H54 (cell line): ENCODE measurements around the gene PARD3.

Source experiments
- DNase-seq: peaks from one replicate; pipeline ENCODE4 v3.0.0; 2011; ENCODE audit warnings: low spot score, mixed read lengths; ENCODE audit not compliant: insufficient read length
- FAIRE-seq: peaks from 3 replicates; lab custom pipeline; 2011; peaks lifted over from hg19 to GRCh38; lab: Jason Lieb, UNC
- POLR2A ChIP-seq: IDR thresholded peaks from 2 replicates; pipeline ENCODE4 v1.6.1; 2011; ENCODE audit warnings: low read depth, mild to moderate bottlenecking, low read length

The PARD3 gene

DNA sequence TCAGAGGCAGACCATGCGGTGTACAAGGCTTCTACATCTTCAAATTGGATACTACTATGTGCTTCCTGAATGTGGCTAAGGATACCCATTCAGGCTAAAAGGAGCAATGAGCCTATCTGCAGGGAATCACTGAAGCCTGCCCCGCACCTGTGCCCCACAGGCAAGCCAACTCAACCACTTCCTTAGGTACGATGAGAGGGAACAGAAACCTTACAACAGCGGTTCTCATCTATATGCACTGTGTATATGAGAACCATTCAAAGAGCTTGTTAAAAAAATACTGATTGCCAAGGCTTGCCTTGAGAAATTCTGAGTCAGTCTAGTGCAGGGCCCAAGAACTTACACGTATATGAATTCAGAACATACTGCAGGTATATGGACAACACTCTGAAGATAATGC, 679.6 kb downstream of the PARD3 start:
- TF ChIP-seq POLR2A: no peak
- FAIRE-seq (no peak), DNase-seq (no peak)

DNA sequence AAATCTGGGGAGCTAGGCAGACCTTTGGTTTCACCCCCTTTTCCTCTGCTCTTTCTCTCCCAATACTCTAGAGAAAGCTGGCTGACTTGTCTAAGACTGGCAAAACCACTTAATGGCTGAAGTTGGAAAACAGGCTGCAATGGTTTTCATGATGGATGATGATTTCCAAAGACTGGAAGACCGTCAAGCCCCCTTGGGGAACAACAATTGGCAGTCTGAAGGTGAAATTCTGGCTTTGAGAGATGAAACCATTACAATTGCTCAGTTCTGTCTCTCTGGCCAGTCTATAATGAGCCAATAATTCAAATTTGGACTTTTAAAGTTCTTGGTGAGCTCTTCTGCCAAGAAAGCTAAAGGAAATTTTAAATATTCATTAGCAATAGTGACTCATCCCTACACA, 680.5 kb downstream of the PARD3 start:
- DNase-seq (no peak), FAIRE-seq (no peak)
- no peak for TF ChIP-seq POLR2A

DNA sequence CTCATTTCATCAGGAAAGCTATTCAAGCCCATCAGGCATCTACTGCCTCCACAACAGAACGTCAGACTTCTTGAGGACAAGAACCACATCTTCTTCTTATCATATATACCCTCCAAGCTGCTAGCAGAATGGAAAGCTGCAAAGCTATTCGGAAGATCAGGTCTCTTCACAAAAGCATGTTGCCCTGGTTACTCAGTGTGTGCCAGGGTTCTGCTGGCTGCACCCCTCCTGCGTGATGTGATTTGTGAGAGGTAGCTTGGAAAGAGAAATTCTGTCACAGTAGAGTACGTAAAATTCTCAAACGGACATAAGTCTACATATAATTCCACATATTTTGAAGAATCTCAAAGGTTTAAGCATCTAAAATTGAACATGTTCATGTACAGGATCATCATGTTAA, 681.7 kb downstream of the PARD3 start:
- no peak for TF ChIP-seq POLR2A
- DNase-seq (no peak), FAIRE-seq (no peak)

DNA sequence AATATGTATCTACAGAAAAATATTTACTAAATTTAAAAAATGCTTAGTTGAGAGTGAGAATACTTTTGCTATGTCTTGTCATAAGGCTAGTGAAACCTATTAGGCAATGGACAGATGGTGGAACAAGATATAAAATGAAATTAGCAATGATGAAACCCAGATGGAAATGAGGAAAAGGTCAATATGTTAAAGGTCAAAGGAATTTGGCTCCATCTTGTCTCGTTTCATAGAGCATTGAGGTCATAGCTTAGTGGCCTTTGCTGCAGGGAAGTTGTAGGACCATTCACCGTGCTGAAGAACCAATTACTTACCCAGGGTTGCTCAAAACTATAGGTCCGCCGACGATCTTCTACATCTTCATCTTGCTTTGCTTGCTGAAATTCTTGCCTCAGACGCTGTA, 683.9 kb downstream of the PARD3 start:
- DNase-seq: no peak
- FAIRE-seq: no peak
- TF ChIP-seq POLR2A: no peak

DNA sequence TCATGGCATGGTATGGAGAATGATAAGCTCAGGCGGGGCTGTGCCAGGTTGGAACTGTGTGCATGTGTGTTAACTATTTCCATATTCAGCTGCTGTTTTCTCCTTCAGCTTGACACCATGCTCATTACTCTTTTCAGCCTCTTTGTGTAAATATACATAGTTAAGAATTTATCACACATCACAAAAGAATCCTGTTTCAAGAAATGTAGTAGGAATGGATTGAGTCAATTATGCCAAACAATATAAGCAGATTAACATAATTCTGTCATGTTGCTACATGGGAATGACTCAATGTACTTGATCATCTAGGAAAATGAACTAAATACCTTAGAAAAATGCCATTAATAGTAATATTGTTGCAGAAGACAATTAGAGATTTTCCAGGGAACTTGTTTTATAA, 687.4 kb downstream of the PARD3 start:
- DNase-seq (no peak), FAIRE-seq (no peak)
- TF ChIP-seq POLR2A: no peak

DNA sequence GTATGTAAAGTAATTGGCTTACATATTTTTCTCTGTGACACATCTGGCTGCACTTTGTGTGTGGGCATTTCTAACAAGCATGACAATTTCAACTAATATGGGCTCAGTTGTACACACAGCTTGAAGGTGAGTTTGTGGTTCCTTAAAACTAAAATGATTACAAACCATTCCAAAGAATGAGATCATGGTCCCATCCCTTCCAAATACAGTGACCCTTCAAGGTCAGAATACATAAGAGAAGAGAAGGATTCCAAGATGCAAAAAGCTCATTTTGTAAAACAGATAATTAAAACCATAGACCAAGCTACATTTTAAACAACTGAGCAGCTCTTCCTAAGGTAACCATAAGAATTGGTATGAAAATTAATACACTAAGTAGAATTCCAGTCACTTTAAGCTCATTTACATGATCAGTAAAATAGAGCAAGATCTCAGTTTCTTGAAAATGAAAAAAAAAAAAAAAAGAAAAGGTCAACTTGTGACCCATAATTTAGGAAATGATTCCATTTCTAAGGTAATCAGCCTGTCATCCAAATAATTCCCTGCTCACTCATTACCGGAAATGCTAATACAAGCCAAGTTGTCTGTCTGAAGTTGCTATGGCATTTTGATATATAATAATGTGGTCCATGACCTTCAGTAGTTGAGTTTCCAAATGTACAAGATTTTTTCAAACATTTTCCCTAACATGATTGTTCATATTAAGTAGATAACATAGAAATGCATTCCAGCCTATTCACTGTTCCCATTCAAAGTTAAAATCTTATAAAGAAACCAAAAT, 688.5 kb downstream of the PARD3 start:
- FAIRE-seq: no peak
- no peak for TF ChIP-seq POLR2A
- no peak for DNase-seq

DNA sequence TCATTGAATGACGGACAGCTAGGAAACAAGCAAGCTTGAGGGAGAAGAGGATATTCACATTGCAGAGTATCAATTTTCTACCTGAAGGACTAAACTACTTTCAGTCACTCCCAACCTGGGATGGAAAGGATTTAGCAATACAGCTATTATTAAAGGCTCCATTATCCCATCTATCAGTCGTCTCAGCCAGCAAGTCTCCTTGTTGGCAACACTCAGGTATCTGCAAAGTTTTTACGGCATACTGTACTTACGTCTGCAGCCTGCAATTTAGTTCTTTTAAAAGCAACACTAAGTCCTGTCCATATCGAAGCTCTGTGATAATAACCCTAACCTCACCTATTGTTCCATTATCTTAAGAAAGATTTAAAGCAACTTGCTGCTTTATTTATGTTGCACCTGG, 689.4 kb downstream of the PARD3 start:
- TF ChIP-seq POLR2A: no peak
- FAIRE-seq (no peak), DNase-seq (no peak)

DNA sequence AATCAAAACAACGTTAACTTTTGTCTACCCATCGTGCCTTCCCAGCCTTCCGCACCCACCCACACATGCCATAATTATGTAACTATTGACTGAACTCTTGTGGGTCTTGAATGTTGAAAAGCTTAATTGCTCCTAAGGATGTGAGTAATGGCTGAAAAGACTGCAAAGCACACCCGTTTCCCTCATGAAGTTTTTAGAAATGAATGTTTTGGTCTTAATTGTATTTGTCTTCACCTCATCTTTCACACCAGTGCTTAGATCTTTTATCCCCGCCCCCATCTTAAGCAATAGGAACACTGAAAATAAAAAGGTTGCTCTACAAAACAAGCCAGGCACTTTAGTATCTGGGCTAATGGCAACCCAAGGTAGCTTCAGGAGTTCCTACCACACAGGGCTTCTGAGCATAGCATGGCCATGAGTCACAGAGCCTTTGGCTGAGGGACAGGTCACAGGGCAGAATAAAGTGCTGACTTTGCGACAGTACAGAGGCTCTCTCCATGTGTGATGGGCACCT, 690.5 kb downstream of the PARD3 start:
- peak; percentile 94 for FAIRE-seq
- TF ChIP-seq POLR2A: no peak
- peak; percentile 72 for DNase-seq

DNA sequence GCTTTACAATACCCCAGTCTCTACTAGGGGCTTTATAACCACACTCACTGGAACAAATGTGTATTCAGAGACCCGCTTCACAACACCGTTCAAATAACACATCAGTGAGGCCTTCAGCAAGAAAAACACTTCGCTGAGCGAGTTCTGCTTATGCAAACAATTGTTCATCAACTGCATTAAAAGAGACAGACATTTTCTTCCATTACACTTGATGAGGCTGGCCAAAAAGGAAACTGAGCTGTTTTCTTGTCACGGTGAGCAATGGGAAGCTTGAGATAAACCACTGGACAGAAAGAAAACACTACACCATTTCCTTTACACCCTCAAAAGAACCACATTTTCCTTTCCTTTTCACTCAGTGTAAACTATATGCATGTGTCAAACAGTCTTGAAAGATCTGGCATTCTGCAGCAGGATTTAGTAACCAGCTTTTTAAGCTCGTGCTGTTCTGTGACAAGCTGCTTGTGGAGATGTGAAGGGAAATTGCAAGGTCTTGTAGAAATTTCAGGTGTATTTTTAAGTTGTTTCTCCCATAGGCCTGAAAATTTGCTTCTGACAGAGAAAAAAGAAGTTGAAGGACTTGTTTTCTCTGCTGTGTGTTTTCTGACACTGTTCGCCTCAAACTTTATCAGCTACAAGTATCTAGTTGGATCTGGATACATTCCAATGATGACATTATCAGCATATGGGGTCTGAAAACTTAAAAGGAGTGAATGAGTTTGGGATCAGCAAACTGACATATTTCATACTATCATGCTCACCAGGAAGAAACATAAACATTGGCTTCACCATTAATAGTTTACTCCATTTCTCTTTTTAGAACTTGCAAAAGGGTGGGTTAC, 693.1 kb downstream of the PARD3 start:
- no peak for DNase-seq
- no peak for TF ChIP-seq POLR2A
- no peak for FAIRE-seq

DNA sequence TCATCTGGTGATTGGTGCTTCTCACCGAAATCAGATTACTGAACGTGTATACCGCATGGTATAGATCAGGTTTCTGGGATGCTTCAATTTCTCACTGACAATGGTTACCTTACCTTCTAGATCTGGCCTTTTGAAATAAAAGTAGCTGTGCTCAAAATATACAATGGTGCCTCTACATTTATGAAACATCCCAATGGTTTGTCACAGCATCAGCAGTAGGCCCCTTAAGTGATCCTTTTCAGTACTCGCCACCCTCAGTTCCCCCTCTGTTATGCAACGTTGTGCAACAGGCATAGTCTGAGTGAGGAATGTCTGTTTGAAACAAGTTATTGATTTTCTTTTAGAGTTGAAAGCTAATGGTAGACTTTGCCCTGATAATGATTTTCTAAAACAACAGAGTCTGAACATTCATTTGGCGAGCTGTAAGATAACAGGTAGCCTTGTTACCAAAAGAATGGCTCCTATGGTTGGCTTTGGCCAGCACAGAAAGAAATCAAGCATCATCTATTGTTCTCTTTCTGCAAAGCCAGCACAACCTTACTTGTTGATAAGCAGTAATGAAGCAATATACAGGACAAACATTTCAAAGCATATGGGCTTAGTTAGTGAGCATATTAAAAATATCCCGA, 693.9 kb downstream of the PARD3 start:
- no peak for FAIRE-seq
- DNase-seq: no peak
- no peak for TF ChIP-seq POLR2A

DNA sequence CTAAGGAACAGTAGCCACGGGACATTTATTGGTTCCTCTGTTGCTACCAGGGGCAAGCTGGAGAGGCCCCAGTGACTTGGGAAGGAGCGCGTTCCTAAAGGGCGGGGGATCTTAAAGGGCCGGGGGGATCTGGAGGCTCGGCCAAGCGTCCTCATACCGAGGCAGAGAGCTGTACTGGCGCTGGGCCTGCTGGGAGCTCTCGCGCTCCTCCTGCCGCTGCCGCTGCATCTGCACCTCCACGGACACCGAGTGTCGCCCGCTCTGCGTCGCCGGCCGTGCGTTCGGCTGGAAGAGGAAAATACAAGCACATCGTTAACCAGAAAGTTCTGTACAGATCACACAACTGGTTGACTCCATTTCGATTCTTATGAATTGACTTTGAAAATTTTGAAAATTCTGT, 695.6 kb downstream of the PARD3 start:
- TF ChIP-seq POLR2A: no peak
- FAIRE-seq: no peak
- no peak for DNase-seq

DNA sequence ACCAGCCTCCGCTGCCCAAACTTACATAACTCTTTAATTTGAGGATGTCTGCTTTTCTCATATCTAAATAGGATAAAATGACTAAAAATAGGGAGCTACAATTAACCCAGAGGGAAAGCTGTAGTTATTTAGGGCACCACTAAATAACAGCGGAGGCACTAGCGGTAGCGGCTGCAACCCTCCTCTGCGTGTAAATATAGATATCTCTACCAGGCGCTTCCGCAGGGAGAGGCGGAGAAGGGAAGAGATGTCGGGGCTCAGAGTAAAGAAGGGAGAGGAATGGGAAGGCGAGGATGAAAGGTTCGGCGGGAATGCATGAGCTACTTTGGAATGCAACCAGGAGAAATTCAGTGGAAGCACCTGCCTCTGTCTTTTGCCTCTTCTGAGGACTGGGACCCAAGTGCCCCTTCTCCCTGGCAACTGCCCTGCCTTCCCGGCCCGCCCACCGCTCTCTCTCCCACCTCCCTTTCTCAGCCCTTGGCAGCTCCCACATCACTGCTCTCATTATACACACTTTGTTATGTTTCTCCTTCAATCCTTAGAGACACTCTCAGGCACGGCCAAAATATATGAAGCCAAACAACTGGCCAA, 698.3 kb downstream of the PARD3 start:
- TF ChIP-seq POLR2A: no peak
- no peak for DNase-seq
- FAIRE-seq: no peak

DNA sequence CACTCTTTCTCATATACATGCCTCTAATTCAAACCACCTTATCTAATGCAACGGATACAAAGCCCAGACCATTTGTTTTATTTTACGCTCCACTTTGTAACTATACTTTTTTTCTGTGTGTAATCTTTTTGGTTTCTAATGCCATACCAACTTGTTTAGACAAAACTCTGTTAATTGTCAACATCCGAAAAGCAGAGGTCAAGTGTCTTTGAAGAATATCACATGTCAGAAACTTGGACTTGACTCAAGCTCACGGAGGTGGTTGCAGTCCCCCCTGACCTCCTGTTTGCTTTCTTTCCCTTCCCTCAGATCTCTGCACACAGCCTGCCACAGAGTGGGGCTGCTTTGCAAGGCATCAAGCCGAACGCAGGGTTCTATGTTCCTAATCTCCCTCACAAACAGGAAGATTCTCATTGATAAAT, 698.9 kb downstream of the PARD3 start:
- FAIRE-seq (no peak), DNase-seq (no peak)
- TF ChIP-seq POLR2A: no peak
